ENCODE results near the gene BTF3. TPM values are rescaled to one million over a fixed set of nuclear protein-coding genes. Genes with fewer than 3 reads are reported as not detected.

The BTF3 gene
- total and polyA plus RNA-seq, 9 of the 15 experiments (the other 6 are each of a cell fraction or from before 2014, with no cell fraction given) = 534 to 1,637 (median 848) TPM

DNA sequence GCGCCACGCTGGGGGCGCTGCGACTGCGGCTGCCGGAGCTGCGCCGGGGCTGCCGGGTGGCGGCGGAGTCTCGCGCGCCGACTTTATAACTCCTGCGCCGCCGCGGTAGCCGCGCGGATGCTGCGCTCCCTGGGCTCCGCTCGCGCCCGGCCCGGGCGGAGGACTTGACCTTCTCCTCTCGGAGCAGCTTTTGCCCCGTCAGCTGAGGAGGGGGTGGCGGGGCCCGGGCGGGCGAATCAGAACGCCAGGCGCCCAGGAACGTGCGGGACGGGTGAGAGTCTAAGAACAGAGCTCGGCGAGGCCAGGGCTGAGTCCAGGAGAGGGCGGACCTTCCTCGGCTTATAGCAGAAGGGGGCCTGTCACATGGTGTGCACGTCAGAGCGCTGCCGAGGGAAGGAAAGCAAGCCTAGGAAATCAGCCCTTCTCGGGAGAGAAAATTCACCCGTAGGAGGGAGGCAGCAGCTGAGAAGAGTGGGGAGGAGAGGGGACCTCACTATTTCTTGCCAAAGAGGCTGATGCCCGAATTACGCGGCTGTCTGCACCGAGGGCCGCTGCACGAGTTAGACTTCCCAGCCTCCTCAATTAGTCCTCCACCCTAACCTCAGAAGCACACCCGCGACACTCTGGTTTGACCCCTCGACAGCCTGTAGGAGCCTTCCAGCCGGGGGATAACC lies 49.6 kb upstream of the BTF3 start, which contains the start of gene FOXD1 (continued):
- TF ChIP-seq ZFP30 (CRISPR knock-in tag; IDR thresholded peaks at IDR 0.05; ENCODE audit: borderline replicate concordance) (no peak), GATA2 (CRISPR knock-in tag; IDR thresholded peaks at IDR 0.05) (no peak), RB1 (IDR thresholded peaks at IDR 0.05; ENCODE audit: low read depth) (no peak), GTF3C2 (IDR thresholded peaks at IDR 0.05; ENCODE audit: borderline replicate concordance, extremely low read depth, insufficient read length) (no peak), ESRRB (CRISPR knock-in tag; IDR thresholded peaks at IDR 0.05; ENCODE audit: borderline replicate concordance) (no peak), ZBTB12 (CRISPR knock-in tag; IDR thresholded peaks at IDR 0.05) (no peak), ZBTB1 (CRISPR knock-in tag; IDR thresholded peaks at IDR 0.05; ENCODE audit: borderline replicate concordance, low read depth) (no peak), TFAP4 (CRISPR knock-in tag; IDR thresholded peaks at IDR 0.05; ENCODE audit: borderline replicate concordance) (peak; percentile 78; the same call in 1 of the 2 replicates), MNT (conservative IDR thresholded peaks at IDR 0.05) (peak in 1 of 2 experiments; percentile 32; a peak in 1 of 4 replicates), CGGBP1 (CRISPR knock-in tag; IDR thresholded peaks at IDR 0.05) (no peak), SNAPC5 (CRISPR knock-in tag; IDR thresholded peaks at IDR 0.05) (no peak), KDM2B (CRISPR knock-in tag; IDR thresholded peaks at IDR 0.05) (0 out of 2 replicates have a peak, but pooled peaks have one; percentile 32), ZFPM2 (CRISPR knock-in tag; IDR thresholded peaks at IDR 0.05) (no peak)
- TF ChIP-seq, protein P1, sequence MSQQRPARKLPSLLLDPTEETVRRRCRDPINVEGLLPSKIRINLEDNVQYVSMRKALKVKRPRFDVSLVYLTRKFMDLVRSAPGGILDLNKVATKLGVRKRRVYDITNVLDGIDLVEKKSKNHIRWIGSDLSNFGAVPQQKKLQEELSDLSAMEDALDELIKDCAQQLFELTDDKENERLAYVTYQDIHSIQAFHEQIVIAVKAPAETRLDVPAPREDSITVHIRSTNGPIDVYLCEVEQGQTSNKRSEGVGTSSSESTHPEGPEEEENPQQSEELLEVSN (IDR thresholded peaks at IDR 0.05; ENCODE audit: borderline replicate concordance in 1 of 2, extremely low read depth in 1 of 2, insufficient read depth in 1 of 2, insufficient read length in 1 of 2, low read depth in 1 of 2, low read length in 1 of 2, poor library complexity in 1 of 2, severe bottlenecking in 1 of 2) = peak; percentile 57 to 71
- TF ChIP-seq, protein P2, sequence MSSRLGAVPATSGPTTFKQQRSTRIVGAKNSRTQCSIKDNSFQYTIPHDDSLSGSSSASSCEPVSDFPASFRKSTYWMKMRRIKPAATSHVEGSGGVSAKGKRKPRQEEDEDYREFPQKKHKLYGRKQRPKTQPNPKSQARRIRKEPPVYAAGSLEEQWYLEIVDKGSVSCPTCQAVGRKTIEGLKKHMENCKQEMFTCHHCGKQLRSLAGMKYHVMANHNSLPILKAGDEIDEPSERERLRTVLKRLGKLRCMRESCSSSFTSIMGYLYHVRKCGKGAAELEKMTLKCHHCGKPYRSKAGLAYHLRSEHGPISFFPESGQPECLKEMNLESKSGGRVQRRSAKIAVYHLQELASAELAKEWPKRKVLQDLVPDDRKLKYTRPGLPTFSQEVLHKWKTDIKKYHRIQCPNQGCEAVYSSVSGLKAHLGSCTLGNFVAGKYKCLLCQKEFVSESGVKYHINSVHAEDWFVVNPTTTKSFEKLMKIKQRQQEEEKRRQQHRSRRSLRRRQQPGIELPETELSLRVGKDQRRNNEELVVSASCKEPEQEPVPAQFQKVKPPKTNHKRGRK (tag; IDR thresholded peaks at IDR 0.05) = no peak
